ENCODE measurements around the gene KIAA1671.

The KIAA1671 gene

GRCh38 chr22:25018009-25018408 is 65.5 kb downstream of the KIAA1671 start:
- no peak for DNase-seq

GRCh38 chr22:25019427-25020184 is 67.1 kb downstream of the KIAA1671 start:
- no peak for DNase-seq

GRCh38 chr22:25021409-25021808 is 68.9 kb downstream of the KIAA1671 start:
- no peak for DNase-seq

GRCh38 chr22:25021976-25022711 is 69.6 kb downstream of the KIAA1671 start:
- no peak for DNase-seq

- no peak for DNase-seq
These were observed 71.4 kb downstream of the KIAA1671 start for GRCh38 chr22:25023879-25024278.

GRCh38 chr22:25024895-25025294 is 72.4 kb downstream of the KIAA1671 start:
- no peak for DNase-seq

GRCh38 chr22:25025491-25026400 is 73.2 kb downstream of the KIAA1671 start:
- no peak for DNase-seq

GRCh38 chr22:25027043-25027906 is 74.8 kb downstream of the KIAA1671 start:
- DNase-seq = no peak

- DNase-seq = no peak
These were observed 75.7 kb downstream of the KIAA1671 start for GRCh38 chr22:25027959-25028840.

- no peak for DNase-seq
These were observed 76.3 kb downstream of the KIAA1671 start for GRCh38 chr22:25028841-25029141.

- DNase-seq = no peak
These were observed 76.7 kb downstream of the KIAA1671 start for GRCh38 chr22:25029181-25029580.

- no peak for DNase-seq
These were observed 78.1 kb downstream of the KIAA1671 start for GRCh38 chr22:25030636-25031035.

GRCh38 chr22:25032066-25032465 is 79.5 kb downstream of the KIAA1671 start:
- DNase-seq = no peak

GRCh38 chr22:25035715-25036114 is 83.2 kb downstream of the KIAA1671 start:
- DNase-seq = no peak

GRCh38 chr22:25038239-25038638 is 85.7 kb downstream of the KIAA1671 start:
- no peak for DNase-seq

GRCh38 chr22:25038771-25039170 is 86.3 kb downstream of the KIAA1671 start:
- no peak for DNase-seq

GRCh38 chr22:25039255-25039654 is 86.7 kb downstream of the KIAA1671 start:
- DNase-seq = no peak

GRCh38 chr22:25039754-25040153 is 87.2 kb downstream of the KIAA1671 start:
- DNase-seq = no peak

- DNase-seq = no peak
These were observed 92.6 kb downstream of the KIAA1671 start for GRCh38 chr22:25045159-25045558.

- no peak for DNase-seq
These were observed 95.6 kb downstream of the KIAA1671 start for GRCh38 chr22:25048071-25048470.

All from inflammatory macrophage treated with lipopolysaccharide for 4 hours (primary cell).